C1 segment of cervical spinal cord (tissue), 14 donors: Measurements from ENCODE around the gene CDK5RAP3.
A peak's percentile ranks its signal among the peaks of the same experiment; 100 is the strongest.
"Not testable (repeated sequence)": the region's sequence is repeated elsewhere in the genome, so short reads cannot be mapped to it uniquely, and the experiment has no call there.

ENCODE experiments used
- DNase-seq, 14 donors: peaks; one replicate each; lab custom pipeline; 2025; lab: John Stamatoyannopoulos, UW

Gene CDK5RAP3

GRCh38 chr17:47970725-47971499 is at the start of gene CDK5RAP3:
Gene CDK5RAP3 (plus strand): TSS chr17:47971113. CDS start chr17:47971147, 34 bp downstream.
- DNase-seq = peak; percentile 85 to 99 (median 98)

DNA sequence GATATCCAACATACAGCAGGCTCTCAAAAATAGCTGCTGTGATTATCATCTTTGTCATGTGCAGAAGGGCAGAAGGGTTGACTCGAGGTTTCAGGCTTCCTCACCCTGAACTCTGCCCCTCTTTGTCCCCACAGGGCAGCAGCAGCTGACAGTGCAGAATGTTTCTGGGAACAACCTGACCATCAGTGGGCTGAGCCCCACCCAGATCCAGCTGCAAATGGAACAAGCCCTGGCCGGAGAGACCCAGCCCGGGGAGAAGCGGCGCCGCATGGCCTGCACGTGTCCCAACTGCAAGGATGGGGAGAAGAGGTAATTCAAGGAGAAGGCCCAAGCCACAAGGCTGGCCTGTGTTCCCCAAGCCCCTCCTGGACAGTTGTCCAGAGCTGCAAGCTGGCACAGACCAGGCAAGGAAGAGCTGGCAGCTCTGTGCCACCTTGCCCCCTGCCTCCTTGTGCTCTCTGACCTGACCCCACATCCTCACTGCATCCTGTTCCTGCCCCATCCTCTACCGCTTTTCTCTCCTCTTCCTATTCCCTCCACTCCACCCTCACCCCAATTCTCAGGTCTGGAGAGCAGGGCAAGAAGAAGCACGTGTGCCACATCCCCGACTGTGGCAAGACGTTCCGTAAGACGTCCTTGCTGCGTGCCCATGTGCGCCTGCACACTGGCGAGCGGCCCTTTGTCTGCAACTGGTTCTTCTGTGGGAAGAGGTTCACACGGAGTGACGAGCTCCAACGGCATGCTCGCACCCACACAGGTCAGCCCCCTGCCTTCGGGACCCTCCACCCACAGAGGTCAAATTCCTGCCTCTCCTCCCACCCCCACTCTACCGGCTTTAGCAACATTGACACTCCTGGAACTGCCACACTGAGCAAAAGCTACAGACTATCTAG is 45.9 kb upstream of the CDK5RAP3 start:
- no peak for DNase-seq

- no peak for DNase-seq
These were observed 45.3 kb upstream of the CDK5RAP3 start for GRCh38 chr17:47925678-47925988.

DNA sequence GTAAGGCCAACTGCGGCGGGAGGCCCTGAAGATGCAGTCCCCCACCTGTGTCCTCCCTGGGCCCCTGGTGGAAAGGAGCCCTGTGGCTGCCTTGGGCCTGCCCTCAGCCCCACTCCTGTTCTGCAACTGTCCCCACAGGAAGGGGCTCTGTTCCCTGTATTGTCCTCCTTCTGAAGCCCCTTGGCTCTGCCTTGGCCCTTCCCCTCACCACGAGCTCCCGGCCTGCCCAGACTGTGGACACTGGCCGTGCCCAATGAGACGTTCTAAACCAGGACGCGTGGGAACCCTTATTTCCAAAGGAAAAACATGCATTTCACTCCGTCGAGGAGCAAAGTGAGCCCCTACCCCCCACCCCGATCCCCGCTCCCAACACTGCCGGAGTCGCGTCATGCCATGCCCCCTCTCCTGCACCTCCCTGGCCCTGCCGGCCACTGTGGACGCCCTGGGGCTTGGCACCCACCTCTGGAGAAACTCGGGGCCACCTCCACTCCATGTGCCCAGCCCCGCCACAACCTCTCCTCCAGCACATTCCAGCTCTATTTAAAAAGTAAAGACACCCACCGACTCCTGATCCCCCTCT is 43.0 kb upstream of the CDK5RAP3 start:
- no peak for DNase-seq

DNA sequence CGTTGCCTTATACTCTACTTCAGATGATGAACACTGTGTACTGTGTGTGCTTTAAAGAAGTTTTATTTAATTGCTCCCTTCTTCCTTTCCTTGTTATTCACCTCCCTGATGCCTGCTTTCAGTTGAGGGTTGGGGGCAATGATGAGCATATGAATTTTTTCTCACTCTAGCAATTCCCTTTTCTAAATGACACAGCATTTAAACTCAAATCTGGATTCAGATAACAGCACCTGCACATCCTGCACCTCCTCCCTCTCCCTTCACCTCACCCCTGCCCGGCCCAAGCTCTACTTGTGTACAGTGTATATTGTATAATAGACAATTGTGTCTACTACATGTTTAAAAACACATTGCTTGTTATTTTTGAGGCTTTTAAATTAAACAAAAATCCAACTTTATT is 42.5 kb upstream of the CDK5RAP3 start:
- no peak for DNase-seq

- no peak for DNase-seq
These were observed 41.5 kb upstream of the CDK5RAP3 start for GRCh38 chr17:47929218-47930000.

DNA sequence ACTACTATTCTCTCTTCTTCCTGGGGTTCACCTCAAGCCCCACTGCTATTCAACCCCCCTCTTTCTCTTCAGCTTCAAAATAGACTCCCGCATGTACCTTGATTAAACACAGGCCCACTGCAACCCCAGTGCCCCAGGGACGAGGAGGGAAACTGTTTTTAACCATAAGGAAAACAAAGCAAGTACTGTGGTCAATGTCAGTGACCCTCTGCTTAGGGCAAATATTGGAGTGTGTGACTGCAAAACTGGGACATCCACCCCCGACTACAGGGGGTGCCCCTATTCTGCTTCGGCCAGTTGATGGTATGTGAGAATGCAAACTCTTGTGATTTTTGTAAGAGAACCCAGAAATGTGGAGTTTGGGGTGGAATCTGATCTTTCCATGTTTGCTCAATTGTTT is 39.1 kb upstream of the CDK5RAP3 start:
- DNase-seq = no peak

DNA sequence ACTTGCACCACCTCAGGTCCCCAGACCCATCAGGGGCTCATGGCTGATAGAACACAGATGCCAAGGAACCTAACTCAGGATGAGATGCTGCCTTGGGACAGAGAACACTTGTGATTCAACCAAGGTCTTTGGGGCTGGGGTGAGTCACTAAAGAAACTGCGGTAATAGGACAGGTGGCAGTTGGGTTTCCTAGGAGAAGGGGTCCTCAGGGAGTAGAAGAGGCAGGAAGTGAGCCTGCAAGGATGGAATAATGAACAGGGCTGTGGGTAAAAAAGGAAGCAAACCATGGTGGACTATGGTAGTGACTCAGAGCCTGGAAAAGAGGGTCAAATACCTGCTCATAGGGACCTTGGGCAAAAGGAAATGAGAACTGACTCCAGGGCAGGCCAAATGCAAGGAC is 36.1 kb upstream of the CDK5RAP3 start:
- no peak for DNase-seq

DNA sequence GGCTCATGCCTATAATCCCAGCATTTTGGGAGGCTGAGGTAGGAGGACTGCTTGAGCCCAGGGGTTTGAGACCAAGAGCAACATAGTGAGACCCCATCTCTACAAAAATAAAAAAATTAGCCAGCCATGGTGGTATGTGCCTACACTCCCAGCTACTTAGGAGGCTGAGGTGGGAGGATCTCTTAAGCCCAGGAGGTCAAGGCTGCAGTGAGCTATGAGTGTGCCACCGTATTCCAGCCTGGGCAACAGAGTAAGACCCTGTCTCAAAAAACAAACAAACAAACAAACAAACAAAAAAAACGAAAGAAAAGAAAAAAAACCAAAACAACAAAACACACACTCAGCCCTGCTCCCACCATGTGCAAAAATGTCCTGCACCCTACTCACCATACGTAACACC is 35.4 kb upstream of the CDK5RAP3 start:
- DNase-seq = not testable (repeated sequence)

GRCh38 chr17:47935961-47936360 is 35.0 kb upstream of the CDK5RAP3 start:
- no peak for DNase-seq

- no peak for DNase-seq
These were observed 33.0 kb upstream of the CDK5RAP3 start for GRCh38 chr17:47937941-47938340.

DNA sequence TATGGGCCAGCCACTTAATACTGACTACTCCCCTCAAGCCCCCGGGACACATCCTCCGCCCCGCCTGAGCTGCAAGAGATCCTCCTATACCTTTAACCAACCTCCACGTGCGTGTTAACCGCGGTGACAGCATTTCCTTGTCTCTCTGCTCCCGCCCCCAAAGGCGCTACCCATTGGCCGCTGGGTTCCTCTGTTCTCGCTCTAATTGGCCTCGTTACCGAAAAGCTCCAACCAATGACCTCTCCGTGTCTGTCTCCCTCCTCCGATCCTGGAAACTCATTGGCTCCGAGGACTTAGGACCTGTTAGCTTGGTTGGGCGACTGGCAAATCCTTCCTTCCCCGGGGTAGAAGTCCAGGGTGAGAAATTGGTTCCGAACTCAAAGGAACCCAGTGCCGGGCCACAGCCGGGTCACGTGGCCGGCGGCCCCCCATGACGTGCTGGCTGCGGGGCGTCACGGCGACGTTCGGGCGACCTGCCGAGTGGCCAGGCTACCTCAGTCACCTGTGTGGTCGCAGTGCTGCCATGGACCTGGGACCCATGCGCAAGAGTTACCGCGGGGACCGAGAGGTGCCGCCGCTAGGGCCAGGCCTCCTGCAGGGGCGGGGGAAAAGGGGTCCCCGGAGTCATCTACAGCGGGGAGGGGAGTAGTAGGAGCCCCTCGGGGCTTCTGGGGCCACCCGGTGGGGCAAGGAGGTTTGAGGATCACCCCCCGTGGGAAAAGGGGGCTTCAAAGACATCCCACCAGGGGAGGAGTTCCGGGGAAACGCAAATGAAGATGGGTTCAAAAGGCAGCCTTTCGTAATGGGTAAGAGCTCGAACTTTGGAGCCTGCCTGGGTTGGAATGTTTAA is 29.4 kb upstream of the CDK5RAP3 start, which contains the start of gene PNPO:
TSS of gene PNPO (plus strand) at position 326 of the 850 bp plus-strand sequence. CDS start at position 431, 105 bp downstream.
- DNase-seq = peak; percentile 36 to 98 (median 90)

GRCh38 chr17:47942096-47942510 is 28.8 kb upstream of the CDK5RAP3 start:
- DNase-seq = no peak

DNA sequence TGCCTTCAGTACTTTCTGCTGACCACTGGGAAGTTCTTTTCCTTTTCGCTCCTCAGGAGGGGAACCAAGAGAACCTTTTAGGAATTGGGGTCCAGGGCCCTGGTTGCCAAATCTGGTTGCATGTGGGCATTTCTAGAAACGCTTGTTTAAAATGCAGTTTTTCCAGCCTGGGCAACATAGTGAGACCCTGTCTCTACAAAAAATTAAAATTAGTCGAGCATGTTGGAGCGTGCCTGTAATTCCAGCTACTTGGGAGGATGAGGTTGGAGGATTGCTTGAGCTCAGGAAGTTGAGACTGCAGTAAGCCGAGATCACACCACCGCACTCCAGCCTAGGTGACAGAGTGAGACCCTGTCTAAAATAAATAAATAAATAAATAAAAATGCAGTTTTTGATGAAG is 28.3 kb upstream of the CDK5RAP3 start:
- no peak for DNase-seq

DNA sequence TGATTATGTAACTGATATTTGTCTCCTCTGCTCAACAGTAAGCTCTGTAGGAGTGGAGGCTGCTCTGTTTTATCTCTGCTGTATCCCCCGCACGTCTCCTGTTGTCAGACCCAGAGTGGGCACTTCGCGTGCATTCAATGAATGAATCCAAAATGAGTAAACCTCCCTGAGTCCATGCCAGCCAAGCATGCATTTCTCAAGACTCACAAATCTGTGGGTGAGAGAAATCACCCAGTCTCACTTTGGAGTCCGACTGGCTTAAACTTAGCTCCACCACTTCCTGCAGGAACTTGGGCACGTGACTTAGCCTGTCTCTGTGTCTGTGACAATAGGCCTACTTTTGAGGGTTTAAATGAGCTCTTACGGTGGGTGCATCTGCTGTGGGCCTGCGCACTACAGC is 25.8 kb upstream of the CDK5RAP3 start:
- DNase-seq = peak in 4 of 14 donors; percentile 27 to 55 (median 32)

DNA sequence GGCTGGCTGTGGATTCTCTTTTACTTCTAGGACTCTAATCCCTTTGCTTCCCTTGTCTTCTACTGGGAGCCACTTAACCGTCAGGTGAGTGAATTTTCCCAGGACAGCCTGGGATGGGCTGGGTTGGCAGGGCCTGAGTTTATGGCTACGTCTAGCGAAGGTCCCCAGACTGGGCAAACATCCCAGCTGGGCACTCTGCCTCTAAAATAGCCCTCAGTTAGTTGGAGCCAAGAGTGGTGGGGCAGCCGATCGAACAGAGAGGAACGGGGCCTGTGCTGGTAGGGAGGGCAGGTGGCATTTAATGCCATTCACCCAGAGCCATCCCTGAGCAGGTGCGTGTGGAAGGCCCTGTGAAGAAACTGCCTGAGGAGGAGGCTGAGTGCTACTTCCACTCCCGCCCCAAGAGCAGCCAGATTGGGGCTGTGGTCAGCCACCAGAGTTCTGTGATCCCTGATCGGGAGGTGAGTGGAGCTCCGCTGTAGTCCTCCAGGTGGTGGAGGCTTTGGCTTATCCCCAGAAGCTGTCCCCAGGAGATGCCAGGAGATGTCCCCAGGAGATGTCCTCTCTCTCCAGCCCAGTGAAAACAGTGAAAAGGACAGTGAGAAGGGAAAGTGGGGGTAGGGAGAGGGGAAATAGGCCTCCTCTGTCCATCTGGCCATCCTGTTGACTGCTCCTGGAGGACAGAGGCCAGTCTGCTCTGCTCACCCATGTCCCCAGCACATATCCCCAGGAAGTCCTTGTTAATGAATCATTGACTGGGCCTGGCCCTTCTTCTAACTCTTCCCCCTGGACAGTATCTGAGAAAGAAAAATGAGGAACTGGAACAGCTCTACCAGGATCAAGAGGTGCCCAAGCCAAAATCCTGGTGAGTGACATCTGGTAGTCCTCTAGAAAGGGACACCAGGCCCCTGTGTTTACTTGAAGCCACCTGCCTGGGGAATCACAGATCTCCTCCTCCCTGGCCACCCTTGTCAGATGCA is 25.1 kb upstream of the CDK5RAP3 start:
- peak in 8 of 14 donors; percentile 11 to 87 (median 32) for DNase-seq

GRCh38 chr17:47946516-47946915 is 24.4 kb upstream of the CDK5RAP3 start:
- DNase-seq = no peak

GRCh38 chr17:47946929-47947397 is 23.9 kb upstream of the CDK5RAP3 start:
- DNase-seq = peak in 10 of 14 donors; percentile 3 to 51 (median 26)

DNA sequence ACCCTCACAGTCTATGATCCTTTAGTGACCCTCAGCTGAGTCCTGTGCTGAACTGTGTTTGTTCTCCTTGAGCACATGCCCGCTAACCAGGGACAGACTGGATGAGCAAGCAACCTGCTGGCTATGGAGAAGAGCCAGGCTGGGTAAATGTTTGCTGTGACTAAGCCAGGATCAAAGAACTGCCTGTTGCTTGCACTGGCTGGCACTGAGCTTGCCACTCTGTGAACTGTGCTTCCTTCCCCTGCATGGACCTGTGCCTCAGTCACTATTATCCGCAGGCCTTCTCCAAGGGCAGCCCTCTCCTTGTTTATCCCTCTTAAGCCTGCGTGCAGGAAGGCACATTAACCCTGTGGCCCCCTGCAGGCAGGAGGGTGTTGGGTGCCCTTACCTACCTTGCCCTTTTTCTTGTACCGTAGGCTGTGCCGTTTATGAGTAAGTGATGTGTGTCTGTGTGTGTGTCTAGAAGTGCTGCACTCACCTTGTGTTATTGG is 22.2 kb upstream of the CDK5RAP3 start:
- DNase-seq = peak in 3 of 14 donors; percentile 8 to 86 (median 19)
